Measurements from ENCODE around the gene ADAM12. TPM values are rescaled to one million over a fixed set of nuclear protein-coding genes. Genes with fewer than 3 reads are reported as not detected.

Gene ADAM12
- polyA plus RNA-seq, 1 experiment, result 8.6 TPM

DNA sequence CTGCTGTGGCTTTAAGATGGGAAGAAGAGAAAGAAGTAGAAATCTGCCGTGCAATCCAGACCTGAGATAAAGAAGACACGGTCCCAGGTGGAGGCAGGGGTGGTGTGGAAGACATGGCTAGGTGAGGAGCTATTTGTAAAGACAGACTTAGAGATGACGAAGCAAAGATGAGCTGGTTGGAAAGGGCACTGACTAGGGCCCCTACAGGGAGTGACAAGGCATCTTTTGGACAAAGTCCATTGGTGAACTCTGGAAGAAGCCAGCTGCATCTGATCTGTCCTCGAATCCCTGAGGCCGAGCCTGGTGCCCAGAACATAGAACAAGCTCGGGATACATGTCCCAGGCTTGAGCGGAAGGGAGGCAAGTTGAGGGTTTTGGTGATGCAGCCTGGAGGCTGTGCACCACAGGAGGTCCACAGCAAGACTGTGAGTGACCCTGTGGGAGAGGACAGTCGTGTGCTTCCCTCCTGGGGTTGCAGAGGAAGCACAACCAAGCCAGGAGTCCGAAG, 191.2 kb downstream of the ADAM12 start:
- DNase-seq (ENCODE audit: low read depth), result no peak
- CTCF ChIA-PET, result no interaction called here
- TF ChIP-seq, protein P1, sequence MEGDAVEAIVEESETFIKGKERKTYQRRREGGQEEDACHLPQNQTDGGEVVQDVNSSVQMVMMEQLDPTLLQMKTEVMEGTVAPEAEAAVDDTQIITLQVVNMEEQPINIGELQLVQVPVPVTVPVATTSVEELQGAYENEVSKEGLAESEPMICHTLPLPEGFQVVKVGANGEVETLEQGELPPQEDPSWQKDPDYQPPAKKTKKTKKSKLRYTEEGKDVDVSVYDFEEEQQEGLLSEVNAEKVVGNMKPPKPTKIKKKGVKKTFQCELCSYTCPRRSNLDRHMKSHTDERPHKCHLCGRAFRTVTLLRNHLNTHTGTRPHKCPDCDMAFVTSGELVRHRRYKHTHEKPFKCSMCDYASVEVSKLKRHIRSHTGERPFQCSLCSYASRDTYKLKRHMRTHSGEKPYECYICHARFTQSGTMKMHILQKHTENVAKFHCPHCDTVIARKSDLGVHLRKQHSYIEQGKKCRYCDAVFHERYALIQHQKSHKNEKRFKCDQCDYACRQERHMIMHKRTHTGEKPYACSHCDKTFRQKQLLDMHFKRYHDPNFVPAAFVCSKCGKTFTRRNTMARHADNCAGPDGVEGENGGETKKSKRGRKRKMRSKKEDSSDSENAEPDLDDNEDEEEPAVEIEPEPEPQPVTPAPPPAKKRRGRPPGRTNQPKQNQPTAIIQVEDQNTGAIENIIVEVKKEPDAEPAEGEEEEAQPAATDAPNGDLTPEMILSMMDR (IDR thresholded peaks at IDR 0.05; ENCODE audit: insufficient read depth, low read depth, low read length), result no peak
- Histone ChIP-seq H3K4me3 (ENCODE audit: low read depth, low read length) (no peak overlapping the region), H3K36me3 (ENCODE audit: control insufficient read depth, insufficient read depth, low read length) (no peaks in the 10 kb centered on the region), H3K27me3 (ENCODE audit: control insufficient read depth, insufficient read depth, low read length) (no peaks in the 10 kb centered on the region)
- POLR2A ChIA-PET, result no interaction called here

- ChIA-PET POLR2A (no interaction called here), CTCF (no interaction called here)
- H3K4me3 ChIP-seq (ENCODE audit: low read depth, low read length), result no peak overlapping the region
- no peak for DNase-seq (ENCODE audit: low read depth)
- no peaks in the 10 kb centered on the region for H3K27me3 ChIP-seq (ENCODE audit: control insufficient read depth, insufficient read depth, low read length)
- TF ChIP-seq, protein P1 (IDR thresholded peaks at IDR 0.05; ENCODE audit: insufficient read depth, low read depth, low read length), result no peak
- H3K36me3 ChIP-seq (ENCODE audit: control insufficient read depth, insufficient read depth, low read length), result no peaks in the 10 kb centered on the region
Measured at GRCh38 chr10:126196281-126196680, 192.0 kb downstream of the ADAM12 start.

DNA sequence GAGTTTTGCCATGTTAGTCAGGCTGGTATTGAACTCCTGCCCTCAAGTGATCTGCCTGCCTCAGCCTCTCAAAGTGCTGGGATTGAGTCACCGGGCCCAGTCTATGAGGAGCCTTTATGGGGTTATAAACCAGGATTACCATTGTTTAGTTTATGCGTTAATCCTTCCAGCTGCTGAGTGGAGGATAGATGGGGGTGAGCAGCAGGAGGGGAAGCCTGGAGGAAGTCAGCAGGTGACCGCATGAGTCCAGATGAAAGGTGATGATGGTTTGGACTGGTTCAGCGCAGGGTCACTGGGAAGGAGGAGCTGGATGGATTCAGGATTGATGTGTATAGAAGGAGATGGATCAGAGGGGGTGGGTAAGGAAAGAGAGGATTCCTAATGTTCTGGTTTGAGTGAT, 197.1 kb downstream of the ADAM12 start:
- Histone ChIP-seq H3K27me3 (ENCODE audit: control insufficient read depth, insufficient read depth, low read length) (no peaks in the 10 kb centered on the region), H3K4me3 (ENCODE audit: low read depth, low read length) (no peak overlapping the region), H3K36me3 (ENCODE audit: control insufficient read depth, insufficient read depth, low read length) (no peaks in the 10 kb centered on the region)
- DNase-seq (ENCODE audit: low read depth), result no peak
- ChIA-PET CTCF (no interaction called here), POLR2A (no interaction called here)
- TF ChIP-seq, protein P1 (IDR thresholded peaks at IDR 0.05; ENCODE audit: insufficient read depth, low read depth, low read length), result no peak

DNA sequence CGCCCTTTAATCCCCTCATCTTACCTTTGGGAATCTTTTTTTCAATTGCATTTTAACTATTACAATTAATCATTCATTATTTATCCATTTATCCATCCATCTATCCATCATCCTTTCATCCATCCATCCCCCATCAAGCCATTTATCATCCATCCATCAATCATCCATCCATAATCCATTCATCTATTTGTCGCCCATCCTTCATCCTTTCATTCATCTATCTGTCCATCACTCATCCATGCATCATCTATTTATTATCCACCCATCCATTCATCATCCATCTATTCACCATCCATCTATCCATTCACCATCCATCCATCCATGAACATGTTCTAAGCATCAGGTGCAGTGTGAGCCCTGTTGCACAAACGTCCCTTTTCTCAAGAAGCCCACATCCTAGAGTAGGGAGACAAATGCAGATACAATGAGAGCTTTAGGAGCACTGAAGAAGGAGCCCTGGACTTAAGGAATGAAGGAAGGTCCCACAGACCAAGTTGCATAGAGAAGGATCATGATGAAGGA, 199.5 kb downstream of the ADAM12 start:
- no peak overlapping the region for H3K4me3 ChIP-seq (ENCODE audit: low read depth, low read length)
- TF ChIP-seq, protein P1 (IDR thresholded peaks at IDR 0.05; ENCODE audit: insufficient read depth, low read depth, low read length), result no peak
- POLR2A ChIA-PET, result no interaction called here
- CTCF ChIA-PET, result no interaction called here
- no peaks in the 10 kb centered on the region for H3K36me3 ChIP-seq (ENCODE audit: control insufficient read depth, insufficient read depth, low read length)
- DNase-seq (ENCODE audit: low read depth), result no peak
- H3K27me3 ChIP-seq (ENCODE audit: control insufficient read depth, insufficient read depth, low read length), result no peaks in the 10 kb centered on the region

- H3K27me3 ChIP-seq (ENCODE audit: control insufficient read depth, insufficient read depth, low read length), result no peaks in the 10 kb centered on the region
- DNase-seq (ENCODE audit: low read depth), result no peak
- H3K36me3 ChIP-seq (ENCODE audit: control insufficient read depth, insufficient read depth, low read length), result no peaks in the 10 kb centered on the region
- CTCF ChIA-PET, result interaction anchor here (0.7 to 1.2 kb wide), 2 partner anchors 33 to 132 kb away, joined by 3 read pairs; no protein-coding TSS in a partner anchor
- POLR2A ChIA-PET, result no interaction called here
- TF ChIP-seq, protein P1 (IDR thresholded peaks at IDR 0.05; ENCODE audit: insufficient read depth, low read depth, low read length), result no peak
- H3K4me3 ChIP-seq (ENCODE audit: low read depth, low read length), result no peak overlapping the region
Measured at GRCh38 chr10:126187399-126187798, 200.9 kb downstream of the ADAM12 start.
